Right lobe of liver (tissue), 4 donors: ENCODE measurements around the gene RPS8.

Experiments
- POLR2A ChIP-seq: fragments of 450-650 bp; IDR thresholded peaks from one replicate; pipeline ENCODE4 v1.6.1; 2017; ENCODE audit warnings: antibody characterized with exemption, mild to moderate bottlenecking
- TF ChIP-seq, protein P1 (sequence below), 4 donors: fragments of 200-600 bp in 3 of 4; fragments of 450-650 bp in 1 of 4; IDR thresholded peaks; one replicate each; pipeline versions ENCODE4 v1.5.1 to v1.8.0; 2016 to 2022; ENCODE audit warnings: antibody characterized with exemption in 4 of 4, mild to moderate bottlenecking in 2 of 4
- donor health status: DM: no; HTN: no; CAD: no.
- donor health status: DM: no; HTN: no; CAD: no.
- donor health status: DM: no; HTN: yes; CAD: no.

DNA sequence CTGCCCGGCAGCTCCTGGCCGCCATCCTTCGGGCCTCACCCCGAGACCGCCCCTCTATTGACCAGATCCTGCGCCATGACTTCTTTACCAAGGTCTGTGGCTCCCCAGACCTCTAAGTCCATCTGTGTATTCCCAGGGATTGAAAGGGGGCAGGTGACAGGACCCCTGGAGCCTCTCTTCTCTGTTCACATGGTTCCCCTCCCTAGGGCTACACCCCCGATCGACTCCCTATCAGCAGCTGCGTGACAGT lies 27.6 kb downstream of the RPS8 start:
- TF ChIP-seq, protein P1, sequence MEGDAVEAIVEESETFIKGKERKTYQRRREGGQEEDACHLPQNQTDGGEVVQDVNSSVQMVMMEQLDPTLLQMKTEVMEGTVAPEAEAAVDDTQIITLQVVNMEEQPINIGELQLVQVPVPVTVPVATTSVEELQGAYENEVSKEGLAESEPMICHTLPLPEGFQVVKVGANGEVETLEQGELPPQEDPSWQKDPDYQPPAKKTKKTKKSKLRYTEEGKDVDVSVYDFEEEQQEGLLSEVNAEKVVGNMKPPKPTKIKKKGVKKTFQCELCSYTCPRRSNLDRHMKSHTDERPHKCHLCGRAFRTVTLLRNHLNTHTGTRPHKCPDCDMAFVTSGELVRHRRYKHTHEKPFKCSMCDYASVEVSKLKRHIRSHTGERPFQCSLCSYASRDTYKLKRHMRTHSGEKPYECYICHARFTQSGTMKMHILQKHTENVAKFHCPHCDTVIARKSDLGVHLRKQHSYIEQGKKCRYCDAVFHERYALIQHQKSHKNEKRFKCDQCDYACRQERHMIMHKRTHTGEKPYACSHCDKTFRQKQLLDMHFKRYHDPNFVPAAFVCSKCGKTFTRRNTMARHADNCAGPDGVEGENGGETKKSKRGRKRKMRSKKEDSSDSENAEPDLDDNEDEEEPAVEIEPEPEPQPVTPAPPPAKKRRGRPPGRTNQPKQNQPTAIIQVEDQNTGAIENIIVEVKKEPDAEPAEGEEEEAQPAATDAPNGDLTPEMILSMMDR (IDR thresholded peaks at IDR 0.05) = no peak
- no peak for TF ChIP-seq POLR2A
